Measurements from ENCODE around the gene TMEM62. TPM values are rescaled to one million over a fixed set of nuclear protein-coding genes. Genes with fewer than 3 reads are reported as not detected.

The TMEM62 gene
- total and polyA plus RNA-seq, 9 of the 15 experiments (the other 6 are each of a cell fraction or from before 2014, with no cell fraction given) = 4.4 to 16.6 (median 11.1) TPM

GRCh38 chr15:43094416-43095030, 38.9 kb upstream of the TMEM62 start (continued):
- TF ChIP-seq ZBTB40 (IDR thresholded peaks at IDR 0.05) (no peak), ZBTB40 (CRISPR knock-in tag; IDR thresholded peaks at IDR 0.05) (no peak), ZNF197 (CRISPR knock-in tag; IDR thresholded peaks at IDR 0.05; ENCODE audit: low read depth) (no peak), MYC (IDR thresholded peaks at IDR 0.05; ENCODE audit: low read depth, low read length) (0 out of 2 replicates have a peak, but pooled peaks have one; percentile 26), MYC (CRISPR knock-in tag; IDR thresholded peaks at IDR 0.05; ENCODE audit: borderline replicate concordance, low read depth) (no peak), HMGXB4 (CRISPR knock-in tag; IDR thresholded peaks at IDR 0.05) (no peak), HDAC3 (IDR thresholded peaks at IDR 0.05; ENCODE audit: borderline replicate concordance, partially characterized antibody) (peak; percentile 35), ARHGAP35 (IDR thresholded peaks at IDR 0.05; ENCODE audit: partially characterized antibody) (no peak), SRSF7 (optimal IDR thresholded peaks at IDR 0.05; ENCODE audit: low read depth, low read length) (no peak)

All from K562 (cell line).